GM21360 (cell line): ENCODE results near the gene ADGRE1.
"Not testable (repeated sequence)": the region's sequence is repeated elsewhere in the genome, so short reads cannot be mapped to it uniquely, and the experiment has no call there.

ENCODE experiments used
- ATAC-seq: cut with Tn5 transposase; IDR thresholded peaks from one replicate; pipeline ENCODE4 v1.9.1; 2021; ENCODE audit warnings: mild to moderate bottlenecking, moderate library complexity; ENCODE audit not compliant: unreplicated experiment

ADGRE1 gene, protein sequence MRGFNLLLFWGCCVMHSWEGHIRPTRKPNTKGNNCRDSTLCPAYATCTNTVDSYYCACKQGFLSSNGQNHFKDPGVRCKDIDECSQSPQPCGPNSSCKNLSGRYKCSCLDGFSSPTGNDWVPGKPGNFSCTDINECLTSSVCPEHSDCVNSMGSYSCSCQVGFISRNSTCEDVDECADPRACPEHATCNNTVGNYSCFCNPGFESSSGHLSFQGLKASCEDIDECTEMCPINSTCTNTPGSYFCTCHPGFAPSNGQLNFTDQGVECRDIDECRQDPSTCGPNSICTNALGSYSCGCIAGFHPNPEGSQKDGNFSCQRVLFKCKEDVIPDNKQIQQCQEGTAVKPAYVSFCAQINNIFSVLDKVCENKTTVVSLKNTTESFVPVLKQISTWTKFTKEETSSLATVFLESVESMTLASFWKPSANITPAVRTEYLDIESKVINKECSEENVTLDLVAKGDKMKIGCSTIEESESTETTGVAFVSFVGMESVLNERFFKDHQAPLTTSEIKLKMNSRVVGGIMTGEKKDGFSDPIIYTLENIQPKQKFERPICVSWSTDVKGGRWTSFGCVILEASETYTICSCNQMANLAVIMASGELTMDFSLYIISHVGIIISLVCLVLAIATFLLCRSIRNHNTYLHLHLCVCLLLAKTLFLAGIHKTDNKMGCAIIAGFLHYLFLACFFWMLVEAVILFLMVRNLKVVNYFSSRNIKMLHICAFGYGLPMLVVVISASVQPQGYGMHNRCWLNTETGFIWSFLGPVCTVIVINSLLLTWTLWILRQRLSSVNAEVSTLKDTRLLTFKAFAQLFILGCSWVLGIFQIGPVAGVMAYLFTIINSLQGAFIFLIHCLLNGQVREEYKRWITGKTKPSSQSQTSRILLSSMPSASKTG

GRCh38 chr19:6887316-6887715 lies at the start of gene ADGRE1:
Gene ADGRE1 (plus strand): TSS chr19:6887579. CDS start chr19:6887609, 30 bp downstream.
- no peak for ATAC-seq

GRCh38 chr19:6838062-6838655 lies 49.2 kb upstream of the ADGRE1 start:
- ATAC-seq: no peak

DNA sequence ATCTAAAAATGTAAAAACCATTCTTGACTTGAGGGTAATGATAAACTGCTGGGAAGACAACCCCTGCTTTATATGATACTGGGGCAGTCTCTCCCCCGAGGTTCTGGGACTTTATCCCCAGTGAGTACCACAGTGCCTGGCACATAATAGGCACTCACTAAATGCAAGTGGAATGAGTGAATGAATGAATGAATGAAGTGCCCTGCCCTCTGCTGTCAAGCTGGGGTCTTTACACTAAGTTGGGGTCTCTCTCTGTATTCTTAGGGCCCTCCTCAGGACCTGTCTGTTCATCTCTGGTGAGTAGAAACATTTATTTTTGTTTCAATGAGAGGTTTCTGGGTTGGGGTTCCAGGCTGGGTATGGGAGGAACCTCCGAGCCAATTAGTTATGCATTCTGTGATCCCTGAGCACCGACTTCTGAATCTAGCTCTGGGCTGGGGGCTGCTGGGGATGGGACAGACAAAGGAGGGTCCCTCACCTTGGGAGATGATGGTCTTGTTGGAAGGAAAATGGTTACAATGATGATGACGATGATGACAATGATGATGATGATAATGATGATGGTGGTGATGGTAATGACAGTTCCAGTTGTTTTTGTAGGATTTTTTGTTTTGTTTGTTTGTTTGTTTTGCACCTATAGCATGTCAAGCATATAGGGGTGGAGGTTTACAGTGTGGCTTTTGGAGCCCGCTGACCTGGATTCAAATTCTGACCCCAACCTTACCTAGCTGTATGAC lies 44.3 kb upstream of the ADGRE1 start:
- ATAC-seq: no peak

- ATAC-seq: no peak
Observed at GRCh38 chr19:6847828-6848200, 39.6 kb upstream of the ADGRE1 start.

DNA sequence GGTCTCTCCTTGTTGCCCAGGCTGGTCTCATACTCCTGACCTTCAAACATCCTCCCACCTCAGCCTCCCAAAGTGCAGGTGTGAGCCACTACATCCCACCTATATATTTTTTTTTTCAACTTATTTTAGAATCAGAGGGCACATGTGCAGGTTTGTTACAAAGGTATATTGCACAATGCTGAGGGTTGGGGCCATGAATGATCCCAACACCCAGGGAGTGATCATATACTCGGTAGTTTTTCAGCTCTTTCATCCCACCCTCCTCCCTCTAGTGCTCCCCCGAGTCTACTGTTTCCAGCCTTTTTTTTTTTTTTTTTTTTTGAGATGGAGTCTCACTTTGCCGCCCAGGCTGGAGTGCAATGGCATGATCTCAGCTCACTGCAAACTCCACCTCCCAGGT lies 38.4 kb upstream of the ADGRE1 start:
- ATAC-seq: no peak

DNA sequence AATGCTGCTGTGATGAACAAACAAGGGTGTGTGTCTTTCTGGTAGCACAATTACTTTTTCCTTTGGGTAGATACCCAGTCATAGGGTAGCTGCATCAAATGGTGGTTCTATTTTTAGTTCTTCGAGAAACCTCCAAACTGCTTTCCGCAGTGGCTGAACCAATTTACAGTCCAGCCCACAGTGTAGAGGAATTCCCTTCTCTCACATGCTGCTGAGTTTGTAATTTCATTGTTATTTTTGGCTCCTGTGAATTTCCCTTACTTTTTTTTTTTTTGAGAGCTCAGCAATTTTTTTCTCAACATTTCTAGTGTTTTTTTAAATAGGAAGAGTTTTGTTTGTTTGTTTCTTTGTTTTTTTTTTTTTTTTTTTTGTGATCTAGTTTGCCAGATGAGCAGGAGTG lies 37.5 kb upstream of the ADGRE1 start:
- no peak for ATAC-seq

DNA sequence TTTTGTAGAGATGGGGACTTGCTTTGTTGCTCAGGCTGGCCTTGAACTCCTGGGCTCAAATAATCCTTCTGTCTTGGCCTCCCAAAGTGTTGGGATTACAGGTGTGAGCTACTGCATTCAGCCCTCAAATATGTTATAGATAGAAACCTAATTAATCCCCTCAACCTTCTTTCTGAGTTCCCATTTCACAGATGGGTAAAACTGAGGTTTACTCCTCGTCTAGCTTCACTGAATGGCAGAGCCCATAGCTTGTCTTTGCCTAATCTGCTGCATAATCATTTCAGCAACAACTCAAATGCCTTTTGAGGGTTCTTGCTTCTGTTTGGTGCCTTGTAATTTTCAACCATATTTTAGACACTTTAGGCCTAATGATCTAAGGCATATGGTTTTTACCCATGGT lies 36.0 kb upstream of the ADGRE1 start:
- ATAC-seq: no peak

GRCh38 chr19:6852001-6852400 lies 35.4 kb upstream of the ADGRE1 start:
- no peak for ATAC-seq

DNA sequence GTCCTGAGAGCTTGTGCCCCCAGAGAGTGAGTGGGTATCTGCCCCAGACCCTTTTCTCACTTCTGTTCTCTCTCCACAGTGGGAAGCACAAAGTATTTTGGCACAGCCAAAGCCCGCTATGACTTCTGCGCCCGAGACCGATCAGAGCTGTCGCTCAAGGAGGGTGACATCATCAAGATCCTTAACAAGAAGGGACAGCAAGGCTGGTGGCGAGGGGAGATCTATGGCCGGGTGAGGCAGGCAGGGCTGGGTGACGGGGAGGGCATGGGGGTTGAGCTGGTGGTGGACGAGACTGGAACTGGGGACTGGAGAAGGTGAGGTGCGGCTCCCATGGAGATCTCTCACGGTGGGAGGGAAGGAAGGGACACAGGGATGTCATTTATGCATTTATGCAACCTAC lies 33.5 kb upstream of the ADGRE1 start:
- no peak for ATAC-seq

GRCh38 chr19:6854758-6855157 lies 32.6 kb upstream of the ADGRE1 start:
- ATAC-seq: no peak

DNA sequence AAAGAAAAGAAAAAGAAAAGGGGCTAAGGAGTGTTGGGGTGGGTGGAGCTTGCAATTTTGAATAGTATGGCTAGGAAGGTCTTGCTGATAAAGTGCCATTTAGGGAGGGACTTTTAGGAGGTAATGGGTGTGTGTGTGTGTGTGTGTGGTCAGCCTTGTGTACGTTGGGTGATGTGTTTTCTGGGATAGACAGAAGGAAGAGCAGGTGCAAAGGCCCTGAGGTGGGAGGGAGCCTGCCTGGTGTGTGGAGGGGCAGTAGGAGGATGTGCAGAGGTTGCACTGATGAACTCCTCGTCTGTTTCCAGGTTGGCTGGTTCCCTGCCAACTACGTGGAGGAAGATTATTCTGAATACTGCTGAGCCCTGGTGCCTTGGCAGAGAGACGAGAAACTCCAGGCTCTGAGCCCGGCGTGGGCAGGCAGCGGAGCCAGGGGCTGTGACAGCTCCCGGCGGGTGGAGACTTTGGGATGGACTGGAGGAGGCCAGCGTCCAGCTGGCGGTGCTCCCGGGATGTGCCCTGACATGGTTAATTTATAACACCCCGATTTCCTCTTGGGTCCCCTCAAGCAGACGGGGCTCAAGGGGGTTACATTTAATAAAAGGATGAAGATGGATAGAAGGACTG lies 30.5 kb upstream of the ADGRE1 start:
- ATAC-seq: no peak

GRCh38 chr19:6861683-6862286 lies 25.6 kb upstream of the ADGRE1 start:
- no peak for ATAC-seq

- peak; percentile 81 for ATAC-seq
Observed at GRCh38 chr19:6862673-6863078, 24.7 kb upstream of the ADGRE1 start.

DNA sequence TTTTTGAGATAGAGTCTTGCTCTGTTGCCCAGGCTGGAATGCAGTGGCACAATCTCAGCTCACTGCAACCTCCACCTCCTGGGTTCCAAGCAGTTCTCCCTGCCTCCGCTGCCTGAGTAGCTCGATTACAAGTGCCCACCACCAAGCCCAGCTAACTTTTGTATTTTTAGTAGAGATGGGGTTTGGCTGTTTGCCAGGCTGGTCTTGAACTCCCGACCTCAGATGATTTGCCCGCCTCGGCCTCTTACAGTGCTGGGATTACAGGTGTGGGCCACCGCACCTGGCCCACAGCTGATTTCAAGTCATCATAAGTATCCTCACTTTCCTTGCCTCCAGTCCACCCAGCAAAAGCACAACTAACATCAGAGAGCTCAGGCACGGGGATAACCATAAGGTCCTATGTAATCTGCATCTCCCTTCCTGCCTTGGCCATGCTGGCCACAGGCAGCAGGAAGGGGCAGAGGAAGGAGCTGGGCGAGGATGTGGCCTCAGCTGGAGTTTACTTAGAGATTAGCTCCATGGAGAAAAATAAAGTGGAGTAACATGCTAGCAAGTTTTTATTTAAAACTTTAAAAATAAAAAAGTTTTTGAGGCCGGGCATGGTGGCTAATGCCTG lies 22.9 kb upstream of the ADGRE1 start:
- no peak for ATAC-seq

- no peak for ATAC-seq
Observed at GRCh38 chr19:6865849-6866248, 21.5 kb upstream of the ADGRE1 start.

DNA sequence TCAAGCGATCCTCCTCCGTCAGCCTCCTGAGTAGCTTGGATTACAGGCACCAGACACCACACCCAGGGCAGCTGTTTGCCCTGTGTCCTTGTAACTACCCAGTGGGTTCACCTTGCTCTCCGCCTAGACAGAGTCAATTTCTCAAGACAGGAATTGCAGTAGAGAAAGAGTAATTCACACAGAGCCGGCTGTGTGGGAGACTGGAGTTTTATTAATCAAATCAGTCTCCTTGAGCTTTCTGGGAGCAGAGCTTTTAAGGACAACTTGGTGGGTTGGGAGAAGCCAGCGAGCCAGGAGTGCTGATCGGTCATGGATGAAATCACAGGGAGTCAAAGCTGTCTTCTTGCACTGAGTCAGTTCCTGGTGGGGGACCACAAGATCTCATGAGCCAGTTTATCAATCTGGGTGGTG lies 20.6 kb upstream of the ADGRE1 start:
- ATAC-seq: no peak

DNA sequence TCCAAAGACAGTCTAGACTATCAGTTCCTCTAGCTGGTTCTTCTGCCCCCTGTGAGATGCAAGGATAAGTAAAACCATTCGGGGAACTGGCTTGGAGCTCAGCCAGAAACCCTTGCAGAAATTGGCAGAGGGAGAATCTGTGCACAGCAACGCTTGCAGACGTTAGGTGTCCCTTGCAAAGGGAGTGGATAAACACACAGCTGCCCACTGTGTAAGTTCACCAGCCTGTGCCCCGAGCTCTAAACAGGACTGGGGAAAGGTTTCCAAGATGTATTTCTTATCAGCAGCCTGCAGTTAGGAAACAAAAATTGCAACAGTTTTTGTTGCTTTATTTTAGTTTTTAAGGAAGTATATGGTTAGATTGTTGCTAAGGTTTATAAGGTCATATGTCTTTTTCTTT lies 19.0 kb upstream of the ADGRE1 start:
- ATAC-seq: no peak

DNA sequence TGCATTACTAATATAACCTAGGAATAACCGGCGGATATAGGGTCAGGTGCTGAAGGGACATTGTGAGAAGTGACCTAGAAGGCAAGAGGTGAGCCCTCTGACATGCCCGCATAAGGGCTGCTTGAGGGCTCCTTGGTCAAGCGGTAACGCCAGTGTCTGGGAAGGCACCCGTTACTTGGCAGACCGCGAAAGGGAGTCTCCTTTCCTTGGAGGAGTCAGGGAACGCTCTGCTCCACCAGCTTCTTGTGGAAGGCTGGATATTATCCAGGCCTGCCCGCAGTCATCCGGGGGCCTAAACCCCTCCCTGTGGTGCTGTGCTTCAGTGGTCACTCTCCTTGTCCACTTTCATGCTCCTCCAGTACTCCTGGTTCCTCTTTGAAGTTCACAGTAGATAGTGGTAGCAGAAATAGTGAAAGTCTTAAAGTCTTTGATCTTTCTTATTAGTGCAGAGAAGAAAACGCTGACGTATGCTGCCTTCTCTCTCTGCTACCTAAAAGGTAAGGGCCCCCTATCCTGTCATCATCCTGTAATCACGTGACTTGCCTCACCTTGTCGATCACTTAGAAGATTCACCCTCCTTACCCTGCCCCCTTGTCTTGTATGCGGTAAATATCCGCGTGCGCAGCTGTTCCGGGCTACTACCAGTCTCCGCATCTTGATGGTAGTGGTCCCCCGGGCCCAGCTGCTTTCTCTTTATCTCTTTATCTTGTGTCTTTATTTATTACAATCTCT lies 18.1 kb upstream of the ADGRE1 start:
- not testable (repeated sequence) for ATAC-seq
